H9 (cell line): Measurements from ENCODE around the gene B4GALT1. TPM values are rescaled to one million over a fixed set of nuclear protein-coding genes. Genes with fewer than 3 reads are reported as not detected.

ENCODE experiments used
- DNase-seq: peaks from one replicate; pipeline ENCODE4 v3.0.0-alpha.2; 2017
- H2AFZ ChIP-seq: one replicate; pipeline ENCODE4 v1.6.1; 2013; ENCODE audit warnings: mild to moderate bottlenecking, low read length, control low read depth, moderate library complexity
- H2AK5ac ChIP-seq: 2 replicates; pipeline ENCODE4 v1.6.1; 2013; ENCODE audit warnings: low read length, control low read depth, mixed read lengths; ENCODE audit not compliant: insufficient read length
- H2BK120ac ChIP-seq: one replicate; pipeline ENCODE4 v1.6.1; 2013; ENCODE audit warnings: low read depth, mild to moderate bottlenecking, low read length, control low read depth, inconsistent platforms; ENCODE audit not compliant: poor library complexity, severe bottlenecking
- H2BK12ac ChIP-seq: 2 replicates; pipeline ENCODE4 v1.6.1; 2013; ENCODE audit warnings: low read length, control low read depth, mixed read lengths, low read depth; ENCODE audit not compliant: insufficient read length
- H2BK15ac ChIP-seq: 2 replicates; pipeline ENCODE4 v1.6.1; 2013; ENCODE audit warnings: low read depth, low read length, control low read depth
- H2BK20ac ChIP-seq: one replicate; pipeline ENCODE4 v1.6.1; 2013; ENCODE audit warnings: low read depth, mild to moderate bottlenecking, low read length, control low read depth, inconsistent platforms; ENCODE audit not compliant: poor library complexity, severe bottlenecking
- H2BK5ac ChIP-seq: 2 replicates; pipeline ENCODE4 v1.6.1; 2013; ENCODE audit warnings: low read length, control low read depth, mixed read lengths; ENCODE audit not compliant: insufficient read length
- H3K14ac ChIP-seq: 2 replicates; pipeline ENCODE4 v1.6.1; 2013; ENCODE audit warnings: low read length, control low read depth; ENCODE audit not compliant: insufficient read depth
- H3K18ac ChIP-seq: 2 replicates; pipeline ENCODE4 v1.6.1; 2013; ENCODE audit warnings: low read depth, mild to moderate bottlenecking, mixed read lengths, low read length, control low read depth; ENCODE audit not compliant: insufficient read length
- H3K23ac ChIP-seq: 2 replicates; pipeline ENCODE4 v1.6.1; 2013; ENCODE audit warnings: low read length, control low read depth, mixed read lengths, low read depth; ENCODE audit not compliant: insufficient read length
- H3K23me2 ChIP-seq: 2 replicates; pipeline ENCODE4 v1.6.1; 2013; ENCODE audit warnings: low read depth, mild to moderate bottlenecking, mixed read lengths, low read length, control low read depth; ENCODE audit not compliant: insufficient read length, poor library complexity, severe bottlenecking
- H3K27ac ChIP-seq: 2 replicates; pipeline ENCODE4 v1.5.1; 2013; ENCODE audit warnings: low read length, control low read depth, mixed read lengths, low read depth; ENCODE audit not compliant: insufficient read length
- H3K27me3 ChIP-seq: 2 replicates; pipeline ENCODE4 v1.6.1; 2013; ENCODE audit warnings: low read length, control low read depth, inconsistent platforms; ENCODE audit not compliant: insufficient read depth
- H3K4ac ChIP-seq: 2 replicates; pipeline ENCODE4 v1.6.1; 2013; ENCODE audit warnings: low read depth, mild to moderate bottlenecking, control low read depth, inconsistent platforms, low read length, moderate library complexity
- H3K4me1 ChIP-seq: 2 replicates; pipeline ENCODE4 v1.6.1; 2013; ENCODE audit warnings: low read length, control low read depth, inconsistent platforms; ENCODE audit not compliant: insufficient read depth
- H3K4me2 ChIP-seq: 2 replicates; pipeline ENCODE4 v1.6.1; 2013; ENCODE audit warnings: low read length, control low read depth, mixed read lengths; ENCODE audit not compliant: insufficient read length, insufficient read depth
- H3K56ac ChIP-seq: 2 replicates; pipeline ENCODE4 v1.6.1; 2013; ENCODE audit warnings: low read depth, mild to moderate bottlenecking, mixed read lengths, low read length, control low read depth; ENCODE audit not compliant: insufficient read length
- H3K79me1 ChIP-seq: 2 replicates; pipeline ENCODE4 v1.6.1; 2013; ENCODE audit warnings: low read depth, mild to moderate bottlenecking, moderate library complexity, low read length, control low read depth, inconsistent platforms; ENCODE audit not compliant: insufficient read depth, poor library complexity, severe bottlenecking
- H3K79me2 ChIP-seq: 2 replicates; pipeline ENCODE4 v1.6.1; 2013; ENCODE audit warnings: low read length, control low read depth, inconsistent platforms; ENCODE audit not compliant: insufficient read depth
- H3K9ac ChIP-seq: 2 replicates; pipeline ENCODE4 v1.6.1; 2013; ENCODE audit warnings: low read length, control low read depth, mixed read lengths; ENCODE audit not compliant: insufficient read length; ENCODE audit errors: extremely low read depth
- H3K9me3 ChIP-seq: one replicate; pipeline ENCODE4 v1.6.1; 2013; ENCODE audit warnings: low read depth, low read length, inconsistent platforms; ENCODE audit not compliant: control insufficient read depth
- H3T11ph ChIP-seq: one replicate; pipeline ENCODE4 v1.6.1; 2013; ENCODE audit warnings: mild to moderate bottlenecking, low read length, control low read depth, inconsistent platforms
- H4K20me1 ChIP-seq: one replicate; pipeline ENCODE4 v1.6.1; 2013; ENCODE audit not compliant: control insufficient read depth, insufficient read length, insufficient read depth
- H4K5ac ChIP-seq: 2 replicates; pipeline ENCODE4 v1.6.1; 2013; ENCODE audit warnings: low read depth, mild to moderate bottlenecking, mixed read lengths, low read length, control low read depth; ENCODE audit not compliant: insufficient read length
- H4K8ac ChIP-seq: replicated peaks from 2 replicates; pipeline ENCODE4 v1.6.1; 2013; ENCODE audit warnings: low read length, control low read depth, mixed read lengths, low read depth; ENCODE audit not compliant: insufficient read length
- H4K91ac ChIP-seq: 2 replicates; pipeline ENCODE4 v1.6.1; 2013; ENCODE audit warnings: low read depth, mild to moderate bottlenecking, moderate library complexity, mixed read lengths, low read length, control low read depth; ENCODE audit not compliant: insufficient read length
- H3K27ac Mint-ChIP-seq, 3 experiments: 2 replicates in 2 of 3; 3 replicates in 1 of 3; pipeline ENCODE4 v1.8.0; 2020 to 2021; ENCODE audit warnings: mixed read lengths in 3 of 3, mild to moderate bottlenecking in 1 of 3, moderate library complexity in 1 of 3
- H3K27me3 Mint-ChIP-seq: 2 replicates; pipeline ENCODE4 v1.8.0; 2021; ENCODE audit warnings: low read depth, mild to moderate bottlenecking, moderate library complexity, mixed read lengths
- H3K36me3 Mint-ChIP-seq, 3 experiments: 2 replicates in 2 of 3; 3 replicates in 1 of 3; pipeline ENCODE4 v1.8.0; 2020 to 2021; ENCODE audit warnings: low read depth in 3 of 3, mixed read lengths in 3 of 3; ENCODE audit not compliant: insufficient read depth in 1 of 3
- H3K4me1 Mint-ChIP-seq, 2 experiments: 2 replicates each; pipeline ENCODE4 v1.8.0; 2020; ENCODE audit warnings: mixed read lengths in 2 of 2
- H3K4me3 Mint-ChIP-seq, 2 experiments: 2 replicates in 1 of 2; 3 replicates in 1 of 2; pipeline ENCODE4 v1.8.0; 2020 to 2021; ENCODE audit warnings: mild to moderate bottlenecking in 2 of 2, mixed read lengths in 2 of 2, moderate library complexity in 1 of 2
- H3K9me3 Mint-ChIP-seq, 2 experiments: 2 replicates in 1 of 2; 3 replicates in 1 of 2; pipeline ENCODE4 v1.8.0; 2020; ENCODE audit warnings: mild to moderate bottlenecking in 2 of 2, mixed read lengths in 2 of 2, moderate library complexity in 1 of 2
- WGBS: extraction: QIAGEN DNeasy Blood & Tissue Kit; methylation state at CpG from one replicate; pipeline ENCODE4 v1.1.7; 2013; ENCODE audit warnings: missing lambda C conversion rate, low lambda C conversion rate, mixed read lengths; ENCODE audit not compliant: insufficient read length; ENCODE audit errors: extremely low coverage; 5-methylcytosine and 5-hydroxymethylcytosine counted together
- total RNA-seq: library from RNA; stranded (reverse); gene quantifications from 2 replicates; pipeline ENCODE4 v1.2.1, GENCODE V29; 2021
- TF ChIP-seq, protein P1 (sequence below): fragments of 200-600 bp; sonication (generic); conservative IDR thresholded peaks from 3 replicates; pipeline ENCODE4 v1.8.0; 2021; ENCODE audit warnings: antibody characterized with exemption, mild to moderate bottlenecking

Gene B4GALT1
- total RNA-seq, 1 experiment from 2014 or later = 15.3 TPM

DNA sequence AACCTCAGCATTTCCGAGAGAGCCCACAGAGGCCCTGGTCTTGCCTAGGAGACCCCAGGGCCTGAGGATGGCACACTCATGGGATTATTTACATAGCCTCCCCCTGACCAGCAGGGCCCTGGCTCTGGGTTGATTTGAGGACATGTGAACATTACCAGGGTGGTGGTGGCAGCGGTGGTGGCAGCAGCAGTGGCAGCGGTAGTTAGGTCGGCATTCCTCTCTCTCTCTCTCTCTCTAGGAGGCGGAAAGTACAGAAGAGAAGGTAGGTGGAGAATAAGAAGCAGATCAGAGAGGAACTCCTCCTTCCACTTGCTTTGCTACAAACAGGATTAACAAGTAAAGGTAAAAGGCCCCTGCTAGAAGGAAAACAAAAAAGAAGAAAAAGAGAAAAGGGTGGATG, 39.3 kb downstream of the B4GALT1 start:
- Histone ChIP-seq H2BK15ac (no peak overlapping the region), H4K20me1 (no peaks in the 10 kb centered on the region), H4K8ac (no peak overlapping the region), H2AFZ (no peak overlapping the region), H3K79me2 (no peaks in the 10 kb centered on the region), H3K27ac (no peak overlapping the region), H3K27me3 (no peaks in the 10 kb centered on the region), H2BK120ac (no peak overlapping the region), H3K56ac (no peak overlapping the region), H4K91ac (no peak overlapping the region), H2AK5ac (no peak overlapping the region), H2BK5ac (no peak overlapping the region), H3T11ph (no peak overlapping the region), H2BK20ac (no peak overlapping the region), H3K4ac (no peak overlapping the region), H4K5ac (no peak overlapping the region), H2BK12ac (no peak overlapping the region), H3K23ac (no peak overlapping the region), H3K14ac (no peak overlapping the region), H3K9ac (no peak overlapping the region), H3K9me3 (no peaks in the 10 kb centered on the region), H3K4me1 (no peaks in the 10 kb centered on the region), H3K4me2 (no peak overlapping the region), H3K18ac (no peak overlapping the region), H3K79me1 (no peaks in the 10 kb centered on the region), H3K23me2 (no peaks in the 10 kb centered on the region)
- Mint-ChIP-seq H3K9me3 (no peaks in the 10 kb centered on the region), H3K4me1 (peaks cover 7 to 18% of the 10 kb centered on the region in 2 experiments), H3K36me3 (peaks cover 14 to 19% (median 18%) of the 10 kb centered on the region in 3 experiments; a peak in 6 of 7 replicates), H3K27me3 (no peaks in the 10 kb centered on the region; the same call in none of the 2 replicates), H3K27ac (no peak overlapping the region; a peak in 2 of 7 replicates), H3K4me3 (no peak overlapping the region)
- no peak for DNase-seq
- WGBS = no CpG with 5 or more reads among the region's 5 CpGs
- TF ChIP-seq, protein P1, sequence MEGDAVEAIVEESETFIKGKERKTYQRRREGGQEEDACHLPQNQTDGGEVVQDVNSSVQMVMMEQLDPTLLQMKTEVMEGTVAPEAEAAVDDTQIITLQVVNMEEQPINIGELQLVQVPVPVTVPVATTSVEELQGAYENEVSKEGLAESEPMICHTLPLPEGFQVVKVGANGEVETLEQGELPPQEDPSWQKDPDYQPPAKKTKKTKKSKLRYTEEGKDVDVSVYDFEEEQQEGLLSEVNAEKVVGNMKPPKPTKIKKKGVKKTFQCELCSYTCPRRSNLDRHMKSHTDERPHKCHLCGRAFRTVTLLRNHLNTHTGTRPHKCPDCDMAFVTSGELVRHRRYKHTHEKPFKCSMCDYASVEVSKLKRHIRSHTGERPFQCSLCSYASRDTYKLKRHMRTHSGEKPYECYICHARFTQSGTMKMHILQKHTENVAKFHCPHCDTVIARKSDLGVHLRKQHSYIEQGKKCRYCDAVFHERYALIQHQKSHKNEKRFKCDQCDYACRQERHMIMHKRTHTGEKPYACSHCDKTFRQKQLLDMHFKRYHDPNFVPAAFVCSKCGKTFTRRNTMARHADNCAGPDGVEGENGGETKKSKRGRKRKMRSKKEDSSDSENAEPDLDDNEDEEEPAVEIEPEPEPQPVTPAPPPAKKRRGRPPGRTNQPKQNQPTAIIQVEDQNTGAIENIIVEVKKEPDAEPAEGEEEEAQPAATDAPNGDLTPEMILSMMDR = no peak
